Forelimb muscle (tissue), 1 donor: ENCODE data around the gene SLC35B3. TPM values are rescaled to one million over a fixed set of nuclear protein-coding genes. Genes with fewer than 3 reads are reported as not detected.
"Not testable (repeated sequence)": the region's sequence is repeated elsewhere in the genome, so short reads cannot be mapped to it uniquely, and the experiment has no call there.

ENCODE experiments used
- DNase-seq: peaks from one replicate; pipeline ENCODE4 v3.0.0-alpha.2; 2013; ENCODE audit warnings: low read depth
- polyA plus RNA-seq: library from polyadenylated mRNA; unstranded; fragments of 120-200 nt; gene quantifications from one replicate; pipeline ENCODE4 v1.2.1, GENCODE V29; 2013; ENCODE audit not compliant: insufficient read length

The SLC35B3 gene
- polyA plus RNA-seq, 1 donor: 15.7 TPM

DNA sequence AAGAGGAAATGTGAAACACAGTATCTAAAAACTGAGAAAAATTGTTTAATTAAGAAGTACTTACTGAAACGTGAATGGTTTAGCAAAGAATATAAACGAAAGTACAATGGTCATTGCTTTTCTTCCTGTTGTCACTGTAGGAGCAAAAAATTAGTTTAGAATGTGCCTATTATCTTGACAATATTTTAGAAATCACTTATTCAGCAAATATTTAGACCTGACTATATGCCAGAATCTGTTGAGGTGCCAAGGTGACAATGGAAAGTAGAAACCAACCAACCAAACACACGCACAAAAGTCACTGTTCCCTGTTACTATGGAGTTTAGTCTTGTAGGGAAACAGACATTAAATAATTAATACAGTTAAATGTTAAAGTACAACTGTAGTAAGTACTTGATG lies 20.5 kb downstream of the SLC35B3 start:
- no peak for DNase-seq

DNA sequence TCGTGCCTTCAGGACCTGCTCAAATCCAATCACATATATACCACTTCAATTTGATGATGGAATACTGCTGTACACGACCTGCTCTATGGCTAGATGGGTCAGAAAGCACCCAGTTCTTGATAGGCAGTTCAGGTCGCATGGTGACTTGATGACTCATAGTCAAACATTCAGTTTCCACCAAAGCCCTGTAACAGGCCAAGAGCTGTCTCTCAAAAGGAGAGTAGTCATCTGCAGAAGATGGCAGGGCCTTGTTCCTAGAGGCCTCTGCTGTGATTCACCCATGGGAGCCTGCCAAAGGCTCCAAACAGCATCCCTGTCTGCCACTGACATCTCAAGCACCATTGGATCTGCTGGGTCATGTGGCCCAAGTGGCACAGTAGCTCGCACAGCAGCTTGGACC lies 29.4 kb downstream of the SLC35B3 start:
- DNase-seq: not testable (repeated sequence)

DNA sequence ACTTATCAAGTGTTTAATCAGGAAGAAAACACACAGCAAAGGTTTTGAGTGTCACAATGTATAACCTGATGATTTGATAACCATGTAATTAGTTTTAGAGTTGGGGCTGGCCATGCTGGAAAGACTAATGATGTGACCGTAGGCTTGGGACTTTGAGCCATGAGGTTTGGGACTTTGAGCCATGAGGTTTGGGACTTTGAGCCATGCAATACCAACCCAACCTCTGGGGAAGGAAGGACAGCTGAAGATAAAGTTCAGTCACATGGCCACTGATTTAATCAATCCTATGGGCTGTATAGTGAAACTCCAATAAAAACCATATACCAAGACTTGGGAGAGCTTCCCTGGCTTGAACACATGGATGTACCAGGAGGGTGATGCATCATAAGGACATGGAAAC lies 32.8 kb downstream of the SLC35B3 start:
- no peak for DNase-seq

DNA sequence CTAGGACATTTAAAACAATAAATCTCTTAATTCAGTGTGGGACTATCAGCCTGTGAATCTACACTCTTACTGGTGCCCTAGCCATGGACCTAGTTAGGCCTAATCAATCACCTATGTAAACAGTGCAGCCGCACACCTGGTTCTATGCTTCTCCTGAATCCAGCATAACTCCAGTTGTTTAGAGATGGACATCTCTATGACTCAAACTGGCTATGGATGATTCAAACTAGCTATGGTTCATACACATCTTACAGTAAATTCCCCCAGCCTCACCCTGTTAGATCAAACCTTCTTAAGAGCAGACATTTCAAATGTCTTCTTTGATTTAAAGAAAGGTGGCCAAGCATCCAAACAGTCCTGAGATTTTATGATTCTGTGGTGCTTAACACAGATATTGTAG lies 34.7 kb downstream of the SLC35B3 start:
- DNase-seq: no peak

- DNase-seq: no peak
Observed at GRCh38 chr6:8392569-8392968, 42.8 kb downstream of the SLC35B3 start.

DNA sequence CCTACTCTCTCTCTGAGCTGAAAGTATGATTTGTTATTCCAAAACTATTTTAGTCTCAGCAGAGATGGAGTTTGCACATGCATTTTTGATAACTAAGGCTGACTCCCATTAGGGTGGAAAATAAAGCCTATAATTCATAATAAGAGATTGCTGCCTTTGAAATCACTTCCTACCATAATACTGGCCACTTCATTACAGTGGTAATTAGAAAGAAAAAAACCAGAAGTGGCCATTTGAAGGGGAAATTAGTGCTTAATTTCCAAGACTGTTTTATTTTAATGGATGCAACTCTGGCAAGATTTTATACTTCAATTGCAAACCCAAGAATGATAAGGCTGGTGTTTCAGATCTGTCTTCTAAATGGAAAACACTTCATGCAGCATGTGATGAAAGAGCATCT lies 43.4 kb downstream of the SLC35B3 start:
- DNase-seq: no peak

DNA sequence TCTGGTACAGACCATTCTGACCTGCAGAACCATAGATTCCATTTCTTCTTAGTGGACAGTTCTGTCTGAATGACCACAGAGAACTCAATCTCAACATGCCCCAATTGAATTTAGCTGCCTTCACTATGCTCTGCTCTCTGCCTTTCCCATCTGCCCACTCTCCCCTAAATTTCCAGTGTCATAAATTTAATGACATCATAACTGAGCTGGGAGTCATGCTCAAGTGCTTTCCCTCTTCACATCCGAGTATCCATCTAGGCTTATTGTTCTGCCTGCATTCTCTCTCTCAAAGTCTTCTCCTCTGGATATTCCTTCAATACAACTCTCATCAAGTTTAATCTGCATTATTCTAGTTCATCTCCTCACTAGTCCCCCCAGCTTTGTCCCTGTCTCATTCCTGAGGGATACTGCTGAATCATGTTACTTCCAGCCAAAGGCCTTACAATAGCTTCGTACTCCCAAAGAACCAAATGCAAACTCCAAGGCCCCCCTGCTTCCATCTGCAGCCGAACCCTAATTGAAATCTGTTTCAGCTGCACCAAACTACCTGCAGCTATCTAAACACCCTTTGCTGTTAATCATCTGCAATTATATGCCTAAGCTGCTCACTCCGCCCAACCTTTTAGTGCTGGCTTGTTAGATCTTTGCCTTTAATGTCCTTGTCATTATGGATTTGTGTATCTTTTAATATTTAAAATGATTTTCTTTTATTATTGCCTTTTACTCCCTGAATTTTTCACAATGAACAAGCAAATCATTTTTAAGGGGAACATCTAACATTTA lies 46.1 kb downstream of the SLC35B3 start:
- DNase-seq: no peak

DNA sequence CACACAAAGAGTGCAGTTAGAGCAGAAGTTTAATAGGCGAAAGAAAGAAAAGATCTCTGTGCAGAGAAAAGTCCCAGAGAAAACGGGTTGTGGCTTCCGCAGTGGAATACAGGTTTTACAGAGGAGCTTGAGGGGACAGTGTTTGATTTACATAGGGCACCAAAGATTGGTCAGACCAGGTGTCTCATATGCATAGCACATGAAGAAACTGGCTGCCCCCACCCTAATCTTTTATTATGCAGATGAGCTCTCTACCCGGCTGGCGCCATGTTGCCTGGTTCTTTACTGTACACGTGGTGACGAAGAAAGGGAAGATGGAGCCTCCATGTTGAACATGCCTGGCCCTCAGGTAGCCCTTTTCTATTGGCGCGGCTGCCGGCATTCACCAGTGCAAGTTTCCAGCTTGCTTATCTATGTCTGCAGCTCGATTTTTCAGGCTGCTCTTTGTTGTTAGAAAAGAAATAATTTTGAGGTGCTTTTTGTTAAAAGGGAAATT lies 47.4 kb downstream of the SLC35B3 start:
- DNase-seq: no peak

- DNase-seq: no peak
Observed at GRCh38 chr6:8383584-8383983, 51.8 kb downstream of the SLC35B3 start.

GRCh38 chr6:8382434-8382833 lies 52.9 kb downstream of the SLC35B3 start:
- DNase-seq: no peak

DNA sequence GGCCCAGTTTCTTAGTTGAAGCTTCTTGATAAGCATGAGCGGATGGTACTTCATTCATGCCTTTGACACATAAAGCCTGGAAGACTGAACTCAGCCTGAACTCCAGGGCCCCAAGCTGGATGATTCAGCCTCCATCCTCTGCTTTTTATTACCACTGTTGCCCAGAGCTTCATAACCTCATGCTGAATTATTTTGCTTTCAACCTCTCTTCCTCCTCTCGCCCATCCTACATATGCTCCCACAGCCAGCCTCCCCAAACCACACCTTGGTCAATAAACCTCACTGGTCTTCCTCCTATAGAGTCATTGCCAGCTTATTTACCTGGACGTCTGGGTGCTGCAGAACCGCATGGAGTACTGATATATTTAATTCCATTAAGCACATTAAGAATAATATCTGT lies 59.4 kb downstream of the SLC35B3 start:
- no peak for DNase-seq
